Measurements from ENCODE around the gene SMIM35.
"Not testable (repeated sequence)": the region's sequence is repeated elsewhere in the genome, so short reads cannot be mapped to it uniquely, and the experiment has no call there.

Gene SMIM35

GRCh38 chr11:118073554-118073953, 13.2 kb downstream of the SMIM35 start:
- TF ChIP-seq CTCF (IDR thresholded peaks at IDR 0.05; ENCODE audit: insufficient read depth, missing control alignments): no peak
- DNase-seq (ENCODE audit: insufficient read length, low spot score) (no peak), FAIRE-seq (no peak)

GRCh38 chr11:118071416-118072030, 15.2 kb downstream of the SMIM35 start:
- no peak for TF ChIP-seq CTCF (IDR thresholded peaks at IDR 0.05; ENCODE audit: insufficient read depth, missing control alignments)
- FAIRE-seq (no peak), DNase-seq (ENCODE audit: insufficient read length, low spot score) (no peak)

GRCh38 chr11:118068945-118069612, 17.7 kb downstream of the SMIM35 start:
- DNase-seq (ENCODE audit: insufficient read length, low spot score) (no peak), FAIRE-seq (no peak)
- TF ChIP-seq CTCF (IDR thresholded peaks at IDR 0.05; ENCODE audit: insufficient read depth, missing control alignments): no peak

- no peak for TF ChIP-seq CTCF (IDR thresholded peaks at IDR 0.05; ENCODE audit: insufficient read depth, missing control alignments)
- FAIRE-seq (no peak), DNase-seq (ENCODE audit: insufficient read length, low spot score) (no peak)
Measured at GRCh38 chr11:118068206-118068944, 18.4 kb downstream of the SMIM35 start.

GRCh38 chr11:118067006-118067405, 19.8 kb downstream of the SMIM35 start:
- no peak for TF ChIP-seq CTCF (IDR thresholded peaks at IDR 0.05; ENCODE audit: insufficient read depth, missing control alignments)
- no peak for DNase-seq (ENCODE audit: insufficient read length, low spot score)
- FAIRE-seq: no peak

- TF ChIP-seq CTCF (IDR thresholded peaks at IDR 0.05; ENCODE audit: insufficient read depth, missing control alignments): no peak
- FAIRE-seq: no peak
Measured at GRCh38 chr11:118065384-118065783, 21.4 kb downstream of the SMIM35 start.

GRCh38 chr11:118064956-118065355, 21.8 kb downstream of the SMIM35 start:
- no peak for TF ChIP-seq CTCF (IDR thresholded peaks at IDR 0.05; ENCODE audit: insufficient read depth, missing control alignments)
- DNase-seq (ENCODE audit: insufficient read length, low spot score) (no peak), FAIRE-seq (no peak)

More at GRCh38 chr11:118065384-118065783, 21.4 kb downstream of the SMIM35 start:
- no peak for DNase-seq (ENCODE audit: insufficient read length, low spot score)

- FAIRE-seq; DNase-seq (ENCODE audit: insufficient read length, low spot score): not testable (repeated sequence)
Measured at GRCh38 chr11:118062631-118063030, 24.1 kb downstream of the SMIM35 start.

- FAIRE-seq: not testable (repeated sequence)
Measured at GRCh38 chr11:118062181-118062580, 24.6 kb downstream of the SMIM35 start.

More at GRCh38 chr11:118062181-118062580, 24.6 kb downstream of the SMIM35 start:
- not testable (repeated sequence) for DNase-seq (ENCODE audit: insufficient read length, low spot score)
